Stimulated activated CD8-positive, alpha-beta memory T cell treated with anti-CD3 and anti-CD28 coated beads, Interleukin-15, amount 100 ng/mL, for 1 hour (primary cell): Measurements from ENCODE around the gene SLC35E4.

Source experiments
- DNase-seq: peaks from one replicate; pipeline ENCODE4 v3.0.0-alpha.2; 2020; ENCODE audit warnings: low read depth

SLC35E4 gene

GRCh38 chr22:30691204-30691603 is 55.6 kb downstream of the SLC35E4 start:
- DNase-seq: no peak

- peak; percentile 14 for DNase-seq
These were observed 58.6 kb downstream of the SLC35E4 start for GRCh38 chr22:30694171-30694639.

GRCh38 chr22:30694640-30695350 is 59.2 kb downstream of the SLC35E4 start, which contains the start of gene OSBP2:
OSBP2 (plus strand) TSS chr22:30694874; CDS start chr22:30694910, 36 bp downstream.
- peak; percentile 3 for DNase-seq

- no peak for DNase-seq
These were observed 59.8 kb downstream of the SLC35E4 start for GRCh38 chr22:30695351-30695851.

GRCh38 chr22:30695871-30696655 is 60.5 kb downstream of the SLC35E4 start:
- no peak for DNase-seq
